Measurements from ENCODE around the gene ACSS2. TPM values are rescaled to one million over a fixed set of nuclear protein-coding genes. Genes with fewer than 3 reads are reported as not detected.

The ACSS2 gene
- total RNA-seq, 1 donor from 2014 or later: 71.0 TPM

DNA sequence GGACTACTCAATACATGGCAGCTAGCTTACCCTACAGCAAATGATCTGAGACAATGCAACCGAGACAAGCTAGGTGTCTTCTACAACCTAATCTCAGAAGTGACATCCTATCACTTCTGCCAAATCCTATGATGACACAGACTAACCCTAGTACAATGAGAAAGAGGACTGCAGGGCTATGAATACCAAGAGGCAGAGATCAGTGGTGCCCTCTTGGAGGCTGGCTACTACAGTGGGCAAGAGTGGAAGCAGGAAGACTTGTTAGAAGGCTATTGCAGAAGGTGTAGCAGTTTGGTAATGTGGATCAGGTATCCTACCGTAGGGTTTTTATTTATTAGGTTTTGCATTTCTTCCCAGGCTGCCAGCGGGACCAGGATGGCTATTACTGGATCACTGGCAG, 48.9 kb downstream of the ACSS2 start:
- no peak overlapping the region for H3K4me3 ChIP-seq (ENCODE audit: low read length in 3 of 3)
- H3K27me3 ChIP-seq (ENCODE audit: control insufficient read depth in 3 of 3, insufficient read depth in 3 of 3, low read length in 3 of 3): no peaks in the 10 kb centered on the region
- peak overlapping the region; percentile 32 for H3K27ac ChIP-seq (ENCODE audit: low read depth, low read length)
- no peak overlapping the region for H3K9ac ChIP-seq (ENCODE audit: low read depth in 1 of 3, low read length in 3 of 3)
- H3K4me1 ChIP-seq (ENCODE audit: control insufficient read depth in 3 of 3, insufficient read depth in 3 of 3, low read length in 3 of 3): peaks cover 35 to 56% (median 37%) of the 10 kb centered on the region in 3 donors
- H3K9me3 ChIP-seq (ENCODE audit: control insufficient read depth in 3 of 3, low read length in 3 of 3): no peaks in the 10 kb centered on the region
- peaks cover 60 to 73% (median 71%) of the 10 kb centered on the region in 3 donors for H3K36me3 ChIP-seq (ENCODE audit: control insufficient read depth in 3 of 3, insufficient read depth in 3 of 3, low read length in 3 of 3)

DNA sequence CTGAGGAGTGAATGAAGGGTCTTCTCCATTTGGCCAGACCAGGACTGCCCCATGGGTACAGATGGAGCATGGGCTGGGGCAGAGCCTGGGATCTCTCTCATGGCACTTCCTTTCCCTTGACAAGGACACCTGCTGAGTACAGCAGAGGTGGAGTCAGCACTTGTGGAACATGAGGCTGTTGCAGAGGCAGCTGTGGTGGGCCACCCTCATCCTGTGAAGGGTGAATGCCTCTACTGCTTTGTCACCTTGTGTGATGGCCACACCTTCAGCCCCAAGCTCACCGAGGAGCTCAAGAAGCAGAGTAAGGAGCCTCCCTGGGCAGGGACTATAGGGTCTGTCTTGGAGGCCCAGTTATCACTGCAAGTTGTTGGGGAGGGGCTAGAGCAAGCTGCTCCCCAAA, 49.6 kb downstream of the ACSS2 start:
- Histone ChIP-seq H3K4me3 (ENCODE audit: low read length in 3 of 3) (no peak overlapping the region), H3K27ac (ENCODE audit: low read depth, low read length) (no peak overlapping the region), H3K9ac (ENCODE audit: low read depth in 1 of 3, low read length in 3 of 3) (no peak overlapping the region), H3K9me3 (ENCODE audit: control insufficient read depth in 3 of 3, low read length in 3 of 3) (no peaks in the 10 kb centered on the region), H3K4me1 (ENCODE audit: control insufficient read depth in 3 of 3, insufficient read depth in 3 of 3, low read length in 3 of 3) (peaks cover 34 to 49% (median 37%) of the 10 kb centered on the region in 3 donors), H3K36me3 (ENCODE audit: control insufficient read depth in 3 of 3, insufficient read depth in 3 of 3, low read length in 3 of 3) (peaks cover 55 to 71% (median 69%) of the 10 kb centered on the region in 3 donors), H3K27me3 (ENCODE audit: control insufficient read depth in 3 of 3, insufficient read depth in 3 of 3, low read length in 3 of 3) (no peaks in the 10 kb centered on the region)

DNA sequence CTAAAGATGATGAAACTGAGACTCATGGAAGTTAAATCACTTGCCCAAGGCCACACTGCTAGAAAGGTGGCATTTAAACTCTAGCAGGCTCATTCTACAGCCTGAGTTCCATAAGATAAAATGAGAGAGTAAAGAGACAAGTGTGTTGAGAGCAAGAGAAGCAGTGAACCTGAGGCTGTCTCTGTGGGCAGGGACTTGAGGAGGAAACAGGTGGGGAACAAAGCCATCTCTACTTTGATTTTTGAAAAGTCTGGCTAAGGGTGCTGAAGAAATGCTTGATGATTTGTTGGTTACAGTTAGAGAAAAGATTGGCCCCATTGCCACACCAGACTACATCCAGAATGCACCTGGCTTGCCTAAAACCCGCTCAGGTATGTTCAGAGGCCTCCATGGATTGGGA, 50.2 kb downstream of the ACSS2 start:
- peaks cover 29 to 46% (median 36%) of the 10 kb centered on the region in 3 donors for H3K4me1 ChIP-seq (ENCODE audit: control insufficient read depth in 3 of 3, insufficient read depth in 3 of 3, low read length in 3 of 3)
- H3K9ac ChIP-seq (ENCODE audit: low read depth in 1 of 3, low read length in 3 of 3): no peak overlapping the region
- H3K27ac ChIP-seq (ENCODE audit: low read depth, low read length): no peak overlapping the region
- peaks cover 51 to 71% (median 65%) of the 10 kb centered on the region in 3 donors for H3K36me3 ChIP-seq (ENCODE audit: control insufficient read depth in 3 of 3, insufficient read depth in 3 of 3, low read length in 3 of 3)
- H3K9me3 ChIP-seq (ENCODE audit: control insufficient read depth in 3 of 3, low read length in 3 of 3): no peaks in the 10 kb centered on the region
- H3K4me3 ChIP-seq (ENCODE audit: low read length in 3 of 3): no peak overlapping the region
- H3K27me3 ChIP-seq (ENCODE audit: control insufficient read depth in 3 of 3, insufficient read depth in 3 of 3, low read length in 3 of 3): no peaks in the 10 kb centered on the region

DNA sequence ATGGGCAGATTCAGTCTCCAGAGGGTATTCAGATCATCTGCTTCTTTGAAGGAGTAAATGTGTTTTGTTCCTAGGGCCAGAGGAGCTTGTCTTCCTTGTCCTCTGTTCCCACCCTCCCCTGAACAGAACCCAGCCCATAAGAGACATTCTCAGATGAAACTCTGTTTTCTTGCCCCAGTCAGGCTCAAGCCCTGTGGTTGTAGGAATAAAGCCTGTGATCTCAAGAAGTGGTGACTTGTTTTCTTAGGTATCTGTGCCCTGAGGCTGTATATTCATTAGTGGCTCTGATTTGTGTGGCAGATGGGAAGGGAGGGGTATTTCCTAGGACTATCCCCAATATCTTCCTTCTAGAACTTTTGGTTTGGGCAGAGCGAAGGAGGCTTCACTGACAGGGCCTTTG, 51.3 kb downstream of the ACSS2 start:
- peaks cover 23 to 38% (median 25%) of the 10 kb centered on the region in 3 donors for H3K4me1 ChIP-seq (ENCODE audit: control insufficient read depth in 3 of 3, insufficient read depth in 3 of 3, low read length in 3 of 3)
- peaks cover 51 to 69% (median 63%) of the 10 kb centered on the region in 3 donors for H3K36me3 ChIP-seq (ENCODE audit: control insufficient read depth in 3 of 3, insufficient read depth in 3 of 3, low read length in 3 of 3)
- peak overlapping the region in 1 of 3 donors; percentile 5 for H3K9ac ChIP-seq (ENCODE audit: low read depth in 1 of 3, low read length in 3 of 3)
- H3K9me3 ChIP-seq (ENCODE audit: control insufficient read depth in 3 of 3, low read length in 3 of 3): no peaks in the 10 kb centered on the region
- H3K27me3 ChIP-seq (ENCODE audit: control insufficient read depth in 3 of 3, insufficient read depth in 3 of 3, low read length in 3 of 3): no peaks in the 10 kb centered on the region
- H3K4me3 ChIP-seq (ENCODE audit: low read length in 3 of 3): no peak overlapping the region
- H3K27ac ChIP-seq (ENCODE audit: low read depth, low read length): peak overlapping the region; percentile 23

DNA sequence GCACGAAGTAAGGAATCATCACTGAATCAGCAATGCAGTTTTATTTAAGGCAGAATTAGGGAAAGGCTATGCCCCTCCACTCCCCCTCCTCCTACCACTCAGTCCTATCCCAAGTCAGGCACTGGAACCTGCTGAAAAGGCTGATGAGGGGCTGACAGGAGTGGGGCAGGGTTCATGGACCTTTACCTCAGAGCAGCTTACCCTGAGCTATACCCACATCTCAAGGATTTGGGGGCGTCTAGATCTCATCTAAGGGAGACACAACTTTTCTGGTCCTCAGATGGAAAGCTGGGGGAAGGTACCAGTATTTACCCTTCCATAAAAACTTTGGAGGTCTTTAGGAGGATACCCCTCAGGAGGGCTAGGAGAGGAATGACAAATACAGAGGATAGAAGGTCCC, 52.0 kb downstream of the ACSS2 start:
- no peaks in the 10 kb centered on the region for H3K27me3 ChIP-seq (ENCODE audit: control insufficient read depth in 3 of 3, insufficient read depth in 3 of 3, low read length in 3 of 3)
- no peak overlapping the region for H3K9ac ChIP-seq (ENCODE audit: low read depth in 1 of 3, low read length in 3 of 3)
- no peak overlapping the region for H3K4me3 ChIP-seq (ENCODE audit: low read length in 3 of 3)
- H3K9me3 ChIP-seq (ENCODE audit: control insufficient read depth in 3 of 3, low read length in 3 of 3): no peaks in the 10 kb centered on the region
- peaks cover 51 to 72% (median 59%) of the 10 kb centered on the region in 3 donors for H3K36me3 ChIP-seq (ENCODE audit: control insufficient read depth in 3 of 3, insufficient read depth in 3 of 3, low read length in 3 of 3)
- peak overlapping the region; percentile 23 for H3K27ac ChIP-seq (ENCODE audit: low read depth, low read length)
- peaks cover 16 to 31% (median 18%) of the 10 kb centered on the region in 3 donors for H3K4me1 ChIP-seq (ENCODE audit: control insufficient read depth in 3 of 3, insufficient read depth in 3 of 3, low read length in 3 of 3)

DNA sequence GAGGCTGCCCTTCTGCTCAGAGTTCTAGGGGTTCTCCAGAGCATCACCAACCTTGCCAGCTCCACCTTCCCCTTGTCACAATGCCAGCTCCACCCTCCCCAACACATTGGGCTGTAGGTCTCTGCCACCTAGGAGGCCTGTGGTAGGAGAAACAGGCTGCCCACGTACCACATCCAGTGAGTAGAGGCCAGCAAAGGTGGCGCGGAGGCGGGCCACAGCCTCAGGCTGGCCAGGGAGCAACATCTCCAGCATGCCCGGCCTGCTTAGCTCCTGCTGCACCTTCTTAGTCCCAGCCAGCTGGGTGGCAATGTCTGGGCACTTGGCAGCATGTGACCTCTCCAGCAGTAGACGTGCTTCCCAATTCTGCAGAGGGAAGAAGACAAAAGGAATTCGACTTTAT, 55.4 kb downstream of the ACSS2 start:
- peaks cover 28 to 62% (median 50%) of the 10 kb centered on the region in 3 donors for H3K36me3 ChIP-seq (ENCODE audit: control insufficient read depth in 3 of 3, insufficient read depth in 3 of 3, low read length in 3 of 3)
- H3K4me3 ChIP-seq (ENCODE audit: low read length in 3 of 3): no peak overlapping the region
- no peak overlapping the region for H3K27ac ChIP-seq (ENCODE audit: low read depth, low read length)
- no peaks in the 10 kb centered on the region for H3K27me3 ChIP-seq (ENCODE audit: control insufficient read depth in 3 of 3, insufficient read depth in 3 of 3, low read length in 3 of 3)
- peak overlapping the region in 1 of 3 donors; percentile 28 for H3K9ac ChIP-seq (ENCODE audit: low read depth in 1 of 3, low read length in 3 of 3)
- peaks cover 4 to 15% (median 12%) of the 10 kb centered on the region in 3 donors for H3K4me1 ChIP-seq (ENCODE audit: control insufficient read depth in 3 of 3, insufficient read depth in 3 of 3, low read length in 3 of 3)
- no peaks in the 10 kb centered on the region for H3K9me3 ChIP-seq (ENCODE audit: control insufficient read depth in 3 of 3, low read length in 3 of 3)

DNA sequence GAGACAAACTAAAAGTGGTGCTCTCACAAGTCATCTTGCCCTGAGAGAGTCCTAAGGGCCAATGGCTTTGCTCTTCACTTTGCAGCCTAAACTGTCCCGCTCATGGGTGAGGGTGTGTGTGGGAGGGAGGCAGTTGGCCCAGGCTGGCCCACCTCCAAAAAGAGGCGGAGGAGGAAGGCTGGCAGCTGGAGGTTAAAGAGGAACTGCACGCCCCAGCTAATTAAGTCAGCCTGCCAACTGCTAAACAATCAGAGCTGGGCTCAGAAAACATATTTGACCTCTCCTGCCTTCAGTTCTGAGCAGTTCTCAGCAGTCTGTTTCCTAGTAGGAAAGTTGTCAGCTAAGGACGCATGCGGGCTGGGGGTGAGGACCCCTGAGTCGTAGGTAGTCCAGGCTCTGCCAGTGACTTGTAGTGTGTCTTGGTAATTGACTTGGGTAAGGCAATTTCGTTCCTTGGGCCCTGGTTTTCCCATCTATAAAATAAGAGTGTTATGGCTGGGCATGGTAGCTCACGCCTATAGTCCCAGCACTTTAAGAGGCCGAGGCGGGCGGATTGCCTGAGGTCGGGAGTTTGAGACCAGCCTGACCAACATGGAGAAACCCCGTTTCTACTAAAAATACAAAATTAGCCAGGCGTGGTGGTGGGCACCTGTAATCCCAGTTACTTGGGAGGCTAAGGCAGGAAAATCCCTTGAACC, 62.2 kb downstream of the ACSS2 start:
- H3K36me3 ChIP-seq (ENCODE audit: control insufficient read depth in 3 of 3, insufficient read depth in 3 of 3, low read length in 3 of 3): peaks cover 0 to 33% (median 26%) of the 10 kb centered on the region in 3 donors
- H3K4me1 ChIP-seq (ENCODE audit: control insufficient read depth in 3 of 3, insufficient read depth in 3 of 3, low read length in 3 of 3): peaks cover 30 to 47% (median 46%) of the 10 kb centered on the region in 3 donors
- H3K9me3 ChIP-seq (ENCODE audit: control insufficient read depth in 3 of 3, low read length in 3 of 3): no peaks in the 10 kb centered on the region
- H3K4me3 ChIP-seq (ENCODE audit: low read length in 3 of 3): peak overlapping the region in 1 of 3 donors; percentile 32
- peak overlapping the region; percentile 45 to 65 (median 55) for H3K9ac ChIP-seq (ENCODE audit: low read depth in 1 of 3, low read length in 3 of 3)
- no peaks in the 10 kb centered on the region for H3K27me3 ChIP-seq (ENCODE audit: control insufficient read depth in 3 of 3, insufficient read depth in 3 of 3, low read length in 3 of 3)
- H3K27ac ChIP-seq (ENCODE audit: low read depth, low read length): peak overlapping the region; percentile 86

DNA sequence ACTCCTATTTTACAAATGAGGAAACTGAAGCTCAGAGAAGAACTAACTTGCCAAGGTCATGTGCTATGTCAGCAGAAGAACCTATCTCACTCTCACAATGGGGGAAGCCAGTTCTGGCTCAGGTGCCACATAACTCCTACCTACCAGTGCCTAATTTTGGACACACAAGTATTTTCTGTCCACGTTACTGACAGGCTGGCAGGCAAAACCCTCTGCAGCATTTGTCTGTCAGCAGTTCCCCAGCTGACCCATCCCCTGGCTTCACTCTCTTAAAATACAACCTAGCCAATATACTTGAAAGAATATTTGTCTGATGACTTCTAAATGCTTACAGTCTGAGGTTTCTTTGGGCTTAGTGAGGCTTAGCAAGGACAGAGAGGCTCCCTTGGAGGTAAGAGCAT, 63.7 kb downstream of the ACSS2 start:
- Histone ChIP-seq H3K27ac (ENCODE audit: low read depth, low read length) (peak overlapping the region; percentile 86), H3K4me3 (ENCODE audit: low read length in 3 of 3) (no peak overlapping the region), H3K9me3 (ENCODE audit: control insufficient read depth in 3 of 3, low read length in 3 of 3) (no peaks in the 10 kb centered on the region), H3K36me3 (ENCODE audit: control insufficient read depth in 3 of 3, insufficient read depth in 3 of 3, low read length in 3 of 3) (peaks cover 0 to 33% (median 21%) of the 10 kb centered on the region in 3 donors), H3K27me3 (ENCODE audit: control insufficient read depth in 3 of 3, insufficient read depth in 3 of 3, low read length in 3 of 3) (no peaks in the 10 kb centered on the region), H3K9ac (ENCODE audit: low read depth in 1 of 3, low read length in 3 of 3) (peak overlapping the region in 2 of 3 donors; percentile 1 to 34), H3K4me1 (ENCODE audit: control insufficient read depth in 3 of 3, insufficient read depth in 3 of 3, low read length in 3 of 3) (peaks cover 30 to 53% (median 52%) of the 10 kb centered on the region in 3 donors)

DNA sequence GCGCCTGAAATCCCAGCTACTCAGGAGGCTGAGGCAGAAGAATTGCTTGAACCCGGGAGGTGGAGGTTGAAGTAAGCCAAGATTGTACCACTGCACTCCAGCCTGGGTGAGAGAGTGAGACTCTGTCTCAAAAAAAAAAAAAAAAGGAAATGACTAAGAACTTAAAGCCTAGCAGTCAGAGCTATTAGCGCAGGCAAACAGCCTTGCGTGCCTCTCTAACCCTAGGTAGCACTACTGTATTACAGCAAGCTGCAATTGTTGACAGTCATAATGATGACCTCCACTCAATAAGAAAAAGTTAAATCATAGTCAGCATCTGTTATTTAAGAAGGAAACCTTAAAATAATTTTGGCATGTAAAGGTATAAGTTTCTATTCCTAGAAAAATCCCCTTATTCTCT, 64.8 kb downstream of the ACSS2 start:
- peak overlapping the region; percentile 86 for H3K27ac ChIP-seq (ENCODE audit: low read depth, low read length)
- no peaks in the 10 kb centered on the region for H3K9me3 ChIP-seq (ENCODE audit: control insufficient read depth in 3 of 3, low read length in 3 of 3)
- no peak overlapping the region for H3K9ac ChIP-seq (ENCODE audit: low read depth in 1 of 3, low read length in 3 of 3)
- H3K4me1 ChIP-seq (ENCODE audit: control insufficient read depth in 3 of 3, insufficient read depth in 3 of 3, low read length in 3 of 3): peaks cover 30 to 58% (median 55%) of the 10 kb centered on the region in 3 donors
- no peak overlapping the region for H3K4me3 ChIP-seq (ENCODE audit: low read length in 3 of 3)
- H3K27me3 ChIP-seq (ENCODE audit: control insufficient read depth in 3 of 3, insufficient read depth in 3 of 3, low read length in 3 of 3): no peaks in the 10 kb centered on the region
- H3K36me3 ChIP-seq (ENCODE audit: control insufficient read depth in 3 of 3, insufficient read depth in 3 of 3, low read length in 3 of 3): peaks cover 0 to 33% (median 16%) of the 10 kb centered on the region in 3 donors

DNA sequence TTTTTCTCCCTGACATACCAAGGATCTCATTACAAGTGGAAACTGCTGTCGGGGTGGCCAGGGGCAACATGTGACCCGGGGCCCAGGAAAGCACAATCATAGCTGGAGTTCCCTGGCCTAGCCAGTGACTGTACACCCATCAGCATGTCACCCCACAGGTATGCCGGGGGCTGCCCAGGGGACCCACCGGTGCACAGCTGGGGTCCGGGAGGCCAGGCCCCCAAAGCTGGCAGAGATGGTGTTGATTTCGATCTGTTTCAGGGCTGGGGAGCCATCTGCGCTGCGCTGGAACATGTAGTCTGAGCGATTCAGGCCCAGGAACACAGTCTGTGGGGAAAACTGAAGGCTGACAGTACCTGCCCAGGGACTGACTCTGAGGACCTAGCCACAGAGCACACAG, 65.9 kb downstream of the ACSS2 start:
- Histone ChIP-seq H3K36me3 (ENCODE audit: control insufficient read depth in 3 of 3, insufficient read depth in 3 of 3, low read length in 3 of 3) (peaks cover 0 to 31% (median 12%) of the 10 kb centered on the region in 3 donors), H3K4me3 (ENCODE audit: low read length in 3 of 3) (no peak overlapping the region), H3K4me1 (ENCODE audit: control insufficient read depth in 3 of 3, insufficient read depth in 3 of 3, low read length in 3 of 3) (peaks cover 30 to 54% (median 52%) of the 10 kb centered on the region in 3 donors), H3K27ac (ENCODE audit: low read depth, low read length) (peak overlapping the region; percentile 41), H3K9ac (ENCODE audit: low read depth in 1 of 3, low read length in 3 of 3) (peak overlapping the region in 1 of 3 donors; percentile 34), H3K9me3 (ENCODE audit: control insufficient read depth in 3 of 3, low read length in 3 of 3) (no peaks in the 10 kb centered on the region), H3K27me3 (ENCODE audit: control insufficient read depth in 3 of 3, insufficient read depth in 3 of 3, low read length in 3 of 3) (no peaks in the 10 kb centered on the region)

All from skeletal muscle tissue (tissue), 4 donors.